ENCODE measurements around the gene ATP2B3. TPM values are rescaled to one million over a fixed set of nuclear protein-coding genes. Genes with fewer than 3 reads are reported as not detected.

The ATP2B3 gene
- polyA plus RNA-seq, 3 donors = 0.01 TPM; not detected in 2

- H3K9ac ChIP-seq (ENCODE audit: insufficient read depth, low read length, poor library complexity, severe bottlenecking) = no peak overlapping the region
- 84% methylated on average over 14 of the region's 18 CpGs for WGBS (ENCODE audit: insufficient coverage)
Observed at GRCh38 chrX:153495903-153496589, 21.4 kb upstream of the ATP2B3 start.

GRCh38 chrX:153496590-153496959 is 20.9 kb upstream of the ATP2B3 start:
- H3K79me2 ChIP-seq (ENCODE audit: insufficient read depth, low read length) = no peaks in the 10 kb centered on the region
- no peak for TF ChIP-seq CTCF (IDR thresholded peaks at IDR 0.05)
- H3K4me1 ChIP-seq (ENCODE audit: control insufficient read depth in 1 of 2, insufficient read depth in 2 of 2, low read length in 2 of 2) = no peaks in the 10 kb centered on the region
- no peak overlapping the region for H3K4me2 ChIP-seq (replicated peaks; ENCODE audit: extremely low read depth, low read length, poor library complexity, severe bottlenecking)
- Mint-ChIP-seq H3K9me3 (peaks cover 0 to 6% (median 0%) of the 10 kb centered on the region in 7 donors), H3K27ac (no peak overlapping the region), H3K27me3 (ENCODE audit: low read depth in 3 of 3) (peaks cover 15 to 29% (median 18%) of the 10 kb centered on the region in 3 donors), H3K36me3 (no peaks in the 10 kb centered on the region), H3K4me3 (no peak overlapping the region), H3K4me1 (peaks cover 2% of the 10 kb centered on the region)
- intact Hi-C loops (cut with micrococcal nuclease) = no loop called here
- no peak overlapping the region for H3K4me3 ChIP-seq (replicated peaks in 1 of 3; ENCODE audit: low read depth in 2 of 3, low read length in 3 of 3)
- no peak overlapping the region for H2AFZ ChIP-seq (ENCODE audit: insufficient read depth, low read depth, low read length, poor library complexity, severe bottlenecking)
- peaks cover 0 to 8% of the 10 kb centered on the region in 2 donors for H3K27me3 ChIP-seq (ENCODE audit: control insufficient read depth in 2 of 2, insufficient read depth in 2 of 2, low read length in 2 of 2)
- no peaks in the 10 kb centered on the region for H4K20me1 ChIP-seq (ENCODE audit: insufficient read depth, low read length)
- no peaks in the 10 kb centered on the region for H3K36me3 ChIP-seq (replicated peaks in 1 of 2; ENCODE audit: control insufficient read depth in 1 of 2, insufficient read depth in 2 of 2, low read length in 2 of 2)
- WGBS (ENCODE audit: insufficient coverage) = no CpG with 5 or more reads among the region's 8 CpGs
- no peak overlapping the region for H3K27ac ChIP-seq (ENCODE audit: low read depth in 1 of 2, low read length in 2 of 2)
- no peak overlapping the region for H3K9ac ChIP-seq (ENCODE audit: insufficient read depth, low read length, poor library complexity, severe bottlenecking)
- H3K9me3 ChIP-seq (replicated peaks in 1 of 2; ENCODE audit: control insufficient read depth in 1 of 2, insufficient read depth in 1 of 2, low read length in 2 of 2) = no peaks in the 10 kb centered on the region
- no peak for DNase-seq

More at GRCh38 chrX:153495903-153496589, 21.4 kb upstream of the ATP2B3 start:
- H3K27ac Mint-ChIP-seq = no peak overlapping the region
- no peaks in the 10 kb centered on the region for H4K20me1 ChIP-seq (ENCODE audit: insufficient read depth, low read length)
- peaks cover 15 to 29% (median 18%) of the 10 kb centered on the region in 3 donors for H3K27me3 Mint-ChIP-seq (ENCODE audit: low read depth in 3 of 3)
- H3K4me3 ChIP-seq (replicated peaks in 1 of 3; ENCODE audit: low read depth in 2 of 3, low read length in 3 of 3) = no peak overlapping the region
- no peaks in the 10 kb centered on the region for H3K36me3 Mint-ChIP-seq
- peaks cover 2% of the 10 kb centered on the region for H3K4me1 Mint-ChIP-seq
- no peak overlapping the region for H3K4me3 Mint-ChIP-seq
- H3K79me2 ChIP-seq (ENCODE audit: insufficient read depth, low read length) = no peaks in the 10 kb centered on the region
- H3K4me1 ChIP-seq (ENCODE audit: control insufficient read depth in 1 of 2, insufficient read depth in 2 of 2, low read length in 2 of 2) = no peaks in the 10 kb centered on the region
- H3K9me3 Mint-ChIP-seq = peaks cover 0 to 6% (median 0%) of the 10 kb centered on the region in 7 donors
- no peak for DNase-seq
- no peaks in the 10 kb centered on the region for H3K36me3 ChIP-seq (replicated peaks in 1 of 2; ENCODE audit: control insufficient read depth in 1 of 2, insufficient read depth in 2 of 2, low read length in 2 of 2)
- H2AFZ ChIP-seq (ENCODE audit: insufficient read depth, low read depth, low read length, poor library complexity, severe bottlenecking) = no peak overlapping the region
- H3K27me3 ChIP-seq (ENCODE audit: control insufficient read depth in 2 of 2, insufficient read depth in 2 of 2, low read length in 2 of 2) = peaks cover 0 to 8% of the 10 kb centered on the region in 2 donors
- intact Hi-C loops (cut with micrococcal nuclease) = no loop called here
- TF ChIP-seq CTCF (IDR thresholded peaks at IDR 0.05) = no peak
- H3K9me3 ChIP-seq (replicated peaks in 1 of 2; ENCODE audit: control insufficient read depth in 1 of 2, insufficient read depth in 1 of 2, low read length in 2 of 2) = no peaks in the 10 kb centered on the region
- no peak overlapping the region for H3K27ac ChIP-seq (ENCODE audit: low read depth in 1 of 2, low read length in 2 of 2)
- H3K4me2 ChIP-seq (replicated peaks; ENCODE audit: extremely low read depth, low read length, poor library complexity, severe bottlenecking) = no peak overlapping the region

Measured in CD14-positive monocyte (primary cell).